Measurements from ENCODE around the gene EIF1AX.
"Not testable (repeated sequence)": the region's sequence is repeated elsewhere in the genome, so short reads cannot be mapped to it uniquely, and the experiment has no call there.

The EIF1AX gene

DNA sequence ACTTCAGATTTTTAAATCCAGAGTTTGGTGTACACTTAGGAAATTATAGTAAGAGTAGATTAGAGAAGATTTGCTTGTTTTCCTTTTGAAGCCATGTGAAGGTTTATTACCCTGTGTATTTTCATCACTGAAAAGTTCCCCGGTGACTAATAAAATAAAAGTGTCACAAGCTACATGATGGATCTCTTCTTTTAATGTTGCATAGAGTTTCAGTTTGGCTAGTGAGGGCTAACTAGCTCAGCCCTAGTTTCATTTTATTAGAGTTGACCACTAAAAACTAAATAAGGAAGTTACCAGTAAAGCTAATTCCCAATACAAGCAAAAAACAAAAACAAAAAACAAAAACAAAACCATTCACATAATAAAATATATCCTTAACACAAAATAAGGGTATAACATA is 14.8 kb downstream of the EIF1AX start:
- DNase-seq (ENCODE audit: low spot score): not testable (repeated sequence)

DNA sequence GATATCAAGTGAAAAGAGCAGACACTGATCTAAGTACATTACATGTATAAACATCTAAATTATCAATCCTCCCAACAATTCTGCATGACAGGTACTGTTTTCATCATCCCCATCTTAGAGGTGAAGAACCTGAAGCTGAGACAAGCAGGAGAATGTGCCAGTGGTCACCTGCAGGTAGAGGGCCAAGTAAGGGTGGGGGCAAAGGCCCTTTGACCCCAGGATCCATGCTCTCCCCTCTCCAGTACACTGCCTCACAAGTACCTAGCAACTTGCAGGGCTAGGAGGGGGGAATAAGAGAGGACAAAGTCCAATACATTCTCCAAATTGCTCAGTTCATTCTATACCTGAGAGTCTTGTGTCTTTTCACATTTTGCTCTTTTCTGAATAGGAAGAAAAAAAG is 16.7 kb downstream of the EIF1AX start:
- no peak for DNase-seq (ENCODE audit: low spot score)

DNA sequence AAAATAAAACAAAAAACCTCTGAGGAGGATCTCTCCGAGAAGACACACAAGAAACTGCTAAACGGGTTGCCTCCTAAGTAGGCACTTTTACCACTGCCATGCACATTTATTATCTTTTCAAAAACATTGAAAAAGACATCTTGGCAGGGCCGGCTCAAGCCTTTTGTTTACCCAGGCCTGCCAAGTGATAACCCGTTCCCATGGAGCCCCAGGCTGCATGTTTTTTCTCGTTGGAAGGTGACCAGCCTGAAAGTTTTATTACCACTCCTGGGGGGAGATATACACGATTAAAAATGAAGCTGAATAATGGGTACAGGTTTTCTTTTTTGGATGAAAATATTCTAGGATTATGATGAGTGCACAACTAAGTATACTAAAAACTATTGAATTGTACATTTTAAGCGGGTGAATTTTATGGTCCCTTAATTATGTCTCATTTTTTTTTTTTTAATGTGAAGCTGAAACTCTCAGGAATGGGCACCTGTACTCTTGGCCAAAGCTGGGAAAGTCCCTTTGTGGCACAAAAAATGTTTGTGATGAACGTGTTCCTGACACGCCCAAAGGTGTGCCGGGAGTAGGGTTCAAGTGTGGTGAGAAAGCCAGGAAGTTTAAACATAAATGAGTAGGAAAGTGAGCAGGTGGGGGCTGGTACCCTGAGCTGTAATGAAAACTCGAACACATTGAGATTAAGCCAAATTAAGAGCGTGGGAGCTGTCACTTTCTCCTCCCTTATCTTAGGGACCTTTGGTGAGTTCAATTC is 23.4 kb downstream of the EIF1AX start:
- DNase-seq (ENCODE audit: low spot score): no peak

DNA sequence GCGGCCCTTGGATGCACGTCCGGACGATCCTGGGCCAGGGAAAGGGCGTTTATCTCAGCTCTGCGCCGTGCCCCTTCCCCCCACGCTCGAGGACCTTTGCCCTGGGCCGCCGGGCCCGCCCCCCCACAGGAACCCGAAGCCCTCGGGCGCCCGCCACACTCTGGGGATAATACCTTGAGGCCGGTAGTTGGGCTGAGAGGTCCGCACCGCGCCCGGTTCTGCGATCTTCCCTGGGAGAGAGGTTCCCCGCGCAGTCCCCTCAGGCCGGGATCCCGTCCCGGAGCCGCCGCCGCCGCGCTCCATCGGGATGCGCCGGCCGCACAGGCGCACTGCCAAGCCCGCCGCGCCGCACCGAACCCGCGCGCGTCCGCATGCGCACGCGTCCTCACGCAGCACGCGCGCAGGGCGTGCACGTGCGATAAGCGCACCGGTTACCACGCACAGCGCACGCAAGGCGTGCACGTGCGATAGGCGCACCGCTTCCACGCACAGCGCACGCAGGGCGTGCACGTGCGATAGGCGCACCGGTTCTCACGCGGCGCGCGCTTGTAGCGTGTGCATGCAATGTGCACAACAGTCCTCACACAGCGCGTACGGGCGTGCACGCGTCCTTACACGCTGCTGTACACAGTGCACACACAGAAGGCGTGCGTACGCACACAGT is 24.9 kb downstream of the EIF1AX start, which contains the start of gene MAP7D2:
Gene MAP7D2 (minus strand): TSS at position 331 of the 664 bp plus-strand sequence. CDS start 28 bp downstream, at position 303.
- no peak for DNase-seq (ENCODE audit: low spot score)

DNA sequence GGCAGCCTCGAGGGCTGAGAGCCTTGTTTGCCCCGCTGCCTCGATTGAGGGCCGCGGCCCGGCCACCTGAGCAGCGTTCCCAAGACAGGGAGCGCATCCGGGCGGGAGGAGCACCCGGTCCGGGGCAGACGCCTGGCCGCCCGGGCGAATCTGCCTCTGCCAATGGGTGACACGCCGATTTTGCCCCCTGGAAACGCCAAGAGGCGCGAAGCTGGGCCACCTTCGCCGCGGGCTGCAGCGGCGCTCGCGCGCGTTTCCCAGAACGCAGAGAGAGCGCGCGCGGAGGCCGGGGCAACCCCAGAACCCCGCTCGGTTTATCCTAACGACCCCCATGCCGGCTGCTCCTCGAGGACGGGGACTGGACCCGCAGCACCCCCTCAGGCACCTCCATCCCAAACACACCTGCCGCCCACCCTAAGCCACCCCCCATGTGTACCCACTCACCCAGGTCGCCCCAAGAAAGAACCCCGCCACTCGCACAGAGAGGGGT is 25.5 kb downstream of the EIF1AX start:
- DNase-seq (ENCODE audit: low spot score): no peak

DNA sequence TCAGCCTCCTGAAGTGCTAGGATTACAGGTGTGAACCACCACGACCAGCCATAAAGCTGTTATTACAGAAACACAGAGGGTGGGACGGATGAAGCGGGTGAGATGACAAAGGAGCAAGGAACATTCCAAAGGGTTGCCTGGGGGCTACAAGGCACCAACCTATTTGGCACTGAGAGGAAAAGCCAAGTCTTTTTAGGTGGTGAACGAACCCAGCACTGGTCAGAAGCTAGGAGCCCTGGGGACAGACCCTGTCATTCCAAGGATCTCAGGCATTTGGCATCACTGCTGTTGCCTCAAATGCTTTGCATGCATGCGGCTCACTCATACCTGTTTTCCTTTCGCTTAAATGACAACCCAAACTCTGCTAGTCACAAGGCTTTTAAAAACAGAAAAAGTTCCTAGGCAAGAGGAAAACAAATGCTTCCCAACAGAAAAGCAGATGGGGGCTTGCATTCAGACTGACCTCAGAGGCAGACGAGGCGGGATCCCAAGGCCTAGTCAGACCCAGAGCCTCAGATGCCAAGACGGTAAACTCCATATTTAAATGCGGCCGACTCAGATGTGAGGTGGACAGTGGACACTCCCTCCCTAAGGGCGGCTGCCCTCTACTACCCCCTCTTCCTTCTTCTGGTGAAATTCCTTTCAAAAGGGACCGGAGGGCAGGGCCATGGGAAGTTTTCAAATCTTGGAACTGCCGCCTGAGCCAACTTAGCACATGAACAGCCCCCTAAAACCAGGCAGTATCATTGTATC is 29.4 kb downstream of the EIF1AX start:
- no peak for DNase-seq (ENCODE audit: low spot score)

DNA sequence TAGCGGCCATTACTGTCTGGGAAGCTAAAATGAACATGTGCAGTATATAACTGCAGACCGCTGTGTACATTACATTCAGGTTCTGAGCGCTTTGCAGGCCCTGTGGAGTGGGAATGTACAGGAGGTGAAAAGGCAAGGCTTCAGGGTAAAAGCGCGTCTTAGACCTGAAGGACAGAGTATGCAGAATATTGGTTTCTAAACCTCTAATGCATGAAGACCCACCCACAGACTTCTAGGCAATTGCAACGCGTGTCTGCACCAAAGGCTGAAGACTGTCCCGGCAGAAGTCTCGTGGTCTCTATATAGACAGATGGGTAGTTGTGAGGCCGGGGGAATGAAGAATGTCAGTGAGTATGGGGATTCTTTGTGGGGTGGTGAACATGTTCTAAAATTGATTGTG is 30.4 kb downstream of the EIF1AX start:
- no peak for DNase-seq (ENCODE audit: low spot score)

DNA sequence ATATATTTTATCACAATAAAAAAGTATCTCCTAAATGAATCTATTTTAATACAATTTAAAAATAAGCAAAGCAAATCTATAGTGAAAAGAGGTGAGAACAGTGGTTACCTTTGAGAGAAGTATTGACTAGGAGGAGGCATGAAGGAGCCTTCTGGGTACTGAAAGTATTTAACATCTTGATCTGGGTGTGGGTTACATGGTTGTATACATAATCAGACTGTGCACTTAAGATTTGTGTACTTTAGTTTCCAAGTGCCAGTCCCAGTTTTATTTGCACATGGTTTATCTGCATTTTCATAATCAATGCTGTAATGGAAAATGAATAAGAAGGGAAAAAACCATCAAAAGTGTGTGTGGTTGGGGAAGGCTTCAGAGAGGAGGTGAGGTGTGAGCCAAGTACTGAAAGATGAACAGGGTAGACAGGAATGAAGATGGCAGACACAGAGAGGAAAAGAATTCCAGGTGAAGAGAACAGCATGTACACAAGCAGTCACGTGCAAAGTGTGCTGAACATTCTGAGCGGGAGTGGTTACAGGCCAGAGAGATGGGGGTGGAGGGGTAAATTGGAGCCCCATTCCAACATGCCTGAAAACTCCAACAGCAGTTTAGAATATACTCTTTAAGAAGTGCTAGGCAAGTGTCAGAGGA is 39.6 kb downstream of the EIF1AX start:
- DNase-seq (ENCODE audit: low spot score): no peak

DNA sequence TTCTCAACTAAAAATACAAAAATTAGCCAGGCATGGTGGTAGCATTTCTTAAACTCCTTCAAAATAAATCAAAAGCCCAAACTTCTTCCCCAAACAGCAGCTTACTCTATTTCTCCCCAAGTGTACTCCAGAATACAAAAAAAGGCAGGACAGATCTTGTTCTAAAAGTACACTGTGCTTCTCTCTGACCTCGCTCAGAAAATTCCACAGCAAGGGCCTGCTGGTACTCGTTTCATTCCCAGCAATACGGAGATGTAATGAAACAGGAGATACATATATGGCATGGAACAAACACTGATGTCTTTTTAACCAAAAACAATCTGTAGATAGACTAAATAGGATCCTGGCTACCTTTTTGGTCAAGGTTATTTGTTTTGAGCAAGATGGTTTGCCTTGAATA is 50.1 kb downstream of the EIF1AX start:
- no peak for DNase-seq (ENCODE audit: low spot score)

DNA sequence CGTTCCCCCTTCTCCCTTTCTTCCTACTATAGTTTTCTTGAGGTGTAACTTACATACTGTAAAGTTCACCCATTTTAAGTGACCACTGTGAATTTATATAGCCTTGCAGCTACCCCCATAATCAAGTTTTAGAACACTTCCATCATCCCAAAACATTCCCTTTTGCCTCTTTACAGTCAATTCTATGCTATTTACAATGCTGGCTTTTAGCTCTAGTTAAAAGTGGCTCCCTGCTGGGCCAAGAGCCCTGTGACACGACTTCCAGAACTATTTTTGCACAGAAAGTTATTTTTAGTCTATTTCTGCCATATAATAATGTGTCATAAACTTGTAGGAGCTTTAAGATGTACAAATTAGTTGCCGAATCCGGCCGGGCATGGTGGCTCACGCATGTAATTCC is 51.8 kb downstream of the EIF1AX start:
- no peak for DNase-seq (ENCODE audit: low spot score)

DNA sequence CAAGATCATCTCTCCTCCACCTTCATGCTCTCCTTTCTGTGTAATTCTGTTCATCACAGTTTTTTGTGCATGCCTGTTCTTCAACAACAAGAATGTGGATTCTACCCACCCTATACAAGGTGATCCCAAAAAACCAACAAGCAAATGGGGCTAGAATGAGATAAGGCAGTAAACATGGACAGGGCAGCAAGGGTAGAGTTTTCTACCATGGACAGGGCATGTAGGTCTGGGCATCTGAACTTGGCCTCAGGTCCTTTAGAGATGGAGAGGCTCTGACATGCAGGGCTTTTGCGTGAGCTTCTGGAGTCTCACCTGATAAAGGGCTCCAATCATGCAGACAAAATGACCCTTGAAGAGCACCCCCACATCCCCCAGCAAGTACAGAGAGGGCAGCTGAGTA is 61.4 kb downstream of the EIF1AX start:
- no peak for DNase-seq (ENCODE audit: low spot score)
